GM18861 (cell line): Measurements from ENCODE around the gene NAA11.

Source experiments
- ATAC-seq: cut with Tn5 transposase; IDR thresholded peaks from one replicate; pipeline ENCODE4 v1.9.1; 2021; ENCODE audit not compliant: unreplicated experiment

Gene NAA11

GRCh38 chr4:79325864-79326328, at the start of gene NAA11:
Gene NAA11, minus strand, starts transcription at chr4:79326061. Its CDS starts 184 bp downstream, at chr4:79325877.
- ATAC-seq, result no peak

- ATAC-seq, result no peak
Measured at GRCh38 chr4:79370026-79370425, 44.2 kb upstream of the NAA11 start.

- no peak for ATAC-seq
Measured at GRCh38 chr4:79367096-79367495, 41.2 kb upstream of the NAA11 start.

GRCh38 chr4:79366422-79366821, 40.6 kb upstream of the NAA11 start:
- ATAC-seq, result no peak

DNA sequence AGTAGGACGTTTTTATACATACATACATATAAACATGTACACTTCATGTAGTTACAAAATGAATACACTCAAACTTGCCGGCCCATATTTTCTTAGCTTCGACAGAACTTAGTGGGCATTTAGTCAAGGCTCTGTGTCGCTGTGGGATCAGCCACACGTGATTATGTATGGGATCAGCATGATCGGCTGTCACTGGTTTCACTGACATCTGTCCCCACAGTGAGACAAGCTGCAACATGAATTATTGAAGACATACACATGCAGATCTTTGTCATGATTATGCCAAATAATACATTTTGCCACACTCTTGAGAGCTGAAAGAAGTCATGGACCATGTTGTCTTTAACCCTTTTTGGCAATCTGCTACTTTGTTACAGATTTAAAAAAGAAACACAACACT, 38.2 kb upstream of the NAA11 start:
- no peak for ATAC-seq

DNA sequence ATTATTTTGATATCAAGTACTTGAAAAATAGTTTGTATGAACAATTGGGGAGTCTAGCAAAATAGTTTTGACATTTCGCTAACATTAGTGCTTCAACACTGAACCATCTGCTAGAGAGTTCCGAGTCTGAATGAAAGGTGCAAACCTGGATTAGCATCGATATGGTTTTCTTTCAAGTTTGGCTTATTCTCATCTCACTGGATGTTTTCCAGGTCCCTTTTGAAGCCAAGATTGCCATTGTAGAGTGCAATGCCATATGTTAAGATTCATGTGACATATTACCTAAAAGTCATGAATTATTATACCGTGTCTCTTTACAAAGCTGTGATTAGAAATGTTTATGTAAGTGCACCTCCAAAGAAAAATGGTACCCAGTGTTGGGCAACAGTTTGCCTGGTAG, 36.8 kb upstream of the NAA11 start:
- no peak for ATAC-seq

GRCh38 chr4:79360006-79360405, 34.1 kb upstream of the NAA11 start:
- ATAC-seq, result no peak

DNA sequence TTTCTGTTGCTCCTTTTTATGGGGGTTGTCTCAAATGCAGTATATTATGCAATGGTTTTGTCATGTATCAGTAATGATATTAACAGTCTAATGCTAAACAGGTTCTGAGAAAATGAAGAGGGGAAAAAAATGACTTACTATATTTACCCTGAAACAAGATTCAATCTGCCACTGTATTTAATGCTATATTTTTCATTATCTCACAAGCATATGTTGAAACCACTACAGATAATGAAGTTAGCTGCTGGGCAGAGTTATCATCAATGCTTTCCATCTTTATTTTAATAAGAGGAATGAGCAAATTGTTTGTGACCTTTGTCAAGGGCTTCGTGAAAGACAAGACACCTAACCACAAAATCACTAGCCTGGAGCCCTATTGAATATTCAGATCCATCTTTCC, 32.6 kb upstream of the NAA11 start:
- ATAC-seq, result no peak

DNA sequence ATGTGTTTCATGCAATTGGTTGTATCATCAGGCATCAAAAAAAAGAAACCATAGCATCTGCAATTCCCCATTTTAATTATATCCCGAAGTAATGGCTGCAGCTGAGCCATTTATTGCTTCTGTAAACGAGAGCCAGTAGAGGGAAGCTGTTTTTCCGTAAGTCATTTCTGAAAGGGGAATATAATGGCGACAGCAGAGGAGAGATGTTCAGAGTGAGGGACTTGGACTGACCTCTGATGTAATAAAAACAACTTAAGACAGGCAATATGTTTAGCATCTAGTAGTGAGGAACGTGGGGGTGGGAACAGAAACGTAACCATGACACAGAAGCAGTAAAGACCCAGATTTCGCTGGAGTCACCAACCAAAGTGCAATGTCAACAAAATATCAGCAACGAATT, 31.5 kb upstream of the NAA11 start:
- no peak for ATAC-seq

DNA sequence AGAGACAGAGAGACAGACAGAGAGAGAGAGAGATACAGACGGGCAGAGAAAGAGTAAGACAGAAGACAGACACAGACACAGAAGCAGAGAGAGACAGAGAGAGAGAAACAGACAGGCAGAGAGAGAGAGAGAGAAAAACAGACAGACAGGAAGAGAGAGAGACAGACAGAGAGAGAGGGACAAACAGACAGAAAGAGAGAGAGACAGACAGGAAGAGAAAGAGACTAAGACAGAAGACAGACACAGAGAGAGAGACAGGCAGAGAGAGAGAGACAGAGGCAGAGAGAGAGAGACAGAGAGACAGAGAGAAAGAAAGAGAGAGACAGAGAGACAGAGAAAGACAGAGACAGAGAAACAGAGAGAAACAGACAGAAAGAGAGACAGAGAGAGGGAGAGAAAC, 27.2 kb upstream of the NAA11 start:
- ATAC-seq, result no peak

- ATAC-seq, result no peak
Measured at GRCh38 chr4:79348405-79348804, 22.5 kb upstream of the NAA11 start.

DNA sequence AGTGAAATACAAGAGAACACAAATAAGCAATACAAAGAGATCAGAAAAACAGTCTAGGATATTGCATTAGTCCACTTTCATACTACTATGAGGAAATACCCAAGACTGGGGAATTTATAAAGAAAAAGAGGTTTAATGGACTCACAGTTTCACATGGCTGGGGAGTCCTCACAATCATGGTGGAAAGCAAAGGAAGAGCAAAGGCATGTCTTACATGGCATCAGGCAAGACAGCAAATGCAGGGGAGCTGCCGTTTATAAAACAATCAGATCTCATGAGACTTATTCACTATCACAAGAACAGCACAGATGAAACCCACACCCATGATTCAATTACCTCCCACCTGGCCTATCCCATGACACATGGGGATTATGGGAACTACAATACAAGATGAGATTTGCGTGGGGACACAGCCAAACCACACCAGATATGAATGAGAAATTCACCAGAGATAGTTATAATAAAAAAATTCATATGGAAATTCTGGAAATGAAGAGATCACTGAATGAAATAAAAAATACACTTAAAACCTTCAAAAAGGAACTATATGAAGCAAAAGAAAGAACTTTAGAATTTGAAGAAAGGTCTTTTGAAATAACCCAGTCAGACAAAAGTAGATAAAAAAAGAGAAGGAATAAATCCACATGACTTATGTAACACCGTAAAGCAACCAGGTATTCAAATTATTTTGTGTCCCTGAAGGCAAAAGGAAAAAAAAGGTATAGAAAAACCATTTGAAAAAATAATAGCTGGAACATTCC, 16.2 kb upstream of the NAA11 start:
- no peak for ATAC-seq

- ATAC-seq, result no peak
Measured at GRCh38 chr4:79340568-79340967, 14.7 kb upstream of the NAA11 start.

GRCh38 chr4:79338148-79338547, 12.3 kb upstream of the NAA11 start:
- ATAC-seq, result peak; percentile 91

DNA sequence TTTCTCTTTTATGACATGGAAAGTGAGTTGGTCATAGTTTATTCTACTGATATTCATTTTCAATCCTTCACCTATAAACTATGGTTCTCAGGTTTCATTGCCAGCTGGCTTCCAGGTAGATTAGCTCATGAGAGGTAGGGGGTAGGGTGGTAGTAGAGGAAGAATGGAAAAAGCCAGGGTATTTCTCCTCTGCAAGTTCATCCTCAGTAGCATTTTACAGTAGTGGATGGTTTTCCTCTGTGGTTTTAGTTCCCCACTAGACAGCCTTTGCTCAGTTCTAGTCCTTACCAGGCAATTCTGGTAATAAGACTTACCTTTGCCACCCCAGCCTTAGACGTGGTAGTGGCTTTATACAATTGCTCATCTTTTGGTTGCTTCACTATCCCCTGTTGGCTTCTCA, 8.9 kb upstream of the NAA11 start:
- ATAC-seq, result no peak

DNA sequence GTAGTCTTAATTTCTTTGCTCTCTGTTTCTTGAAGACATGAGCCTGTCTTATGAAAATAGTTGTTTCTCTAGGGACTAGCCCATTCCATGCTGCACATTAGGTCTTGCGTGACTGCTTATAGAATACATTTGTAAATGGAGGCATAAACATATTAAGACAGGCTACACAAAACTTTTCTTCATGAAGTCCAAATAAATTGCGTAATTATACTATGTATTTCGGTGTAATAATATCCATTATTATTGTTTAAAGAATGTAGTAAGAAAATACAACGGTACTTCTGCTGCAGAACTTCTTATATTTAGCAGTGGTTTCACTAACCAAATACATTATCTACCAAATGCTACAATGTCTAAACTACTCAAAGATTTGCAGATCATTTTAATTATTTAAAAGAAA, 8.5 kb upstream of the NAA11 start:
- no peak for ATAC-seq

DNA sequence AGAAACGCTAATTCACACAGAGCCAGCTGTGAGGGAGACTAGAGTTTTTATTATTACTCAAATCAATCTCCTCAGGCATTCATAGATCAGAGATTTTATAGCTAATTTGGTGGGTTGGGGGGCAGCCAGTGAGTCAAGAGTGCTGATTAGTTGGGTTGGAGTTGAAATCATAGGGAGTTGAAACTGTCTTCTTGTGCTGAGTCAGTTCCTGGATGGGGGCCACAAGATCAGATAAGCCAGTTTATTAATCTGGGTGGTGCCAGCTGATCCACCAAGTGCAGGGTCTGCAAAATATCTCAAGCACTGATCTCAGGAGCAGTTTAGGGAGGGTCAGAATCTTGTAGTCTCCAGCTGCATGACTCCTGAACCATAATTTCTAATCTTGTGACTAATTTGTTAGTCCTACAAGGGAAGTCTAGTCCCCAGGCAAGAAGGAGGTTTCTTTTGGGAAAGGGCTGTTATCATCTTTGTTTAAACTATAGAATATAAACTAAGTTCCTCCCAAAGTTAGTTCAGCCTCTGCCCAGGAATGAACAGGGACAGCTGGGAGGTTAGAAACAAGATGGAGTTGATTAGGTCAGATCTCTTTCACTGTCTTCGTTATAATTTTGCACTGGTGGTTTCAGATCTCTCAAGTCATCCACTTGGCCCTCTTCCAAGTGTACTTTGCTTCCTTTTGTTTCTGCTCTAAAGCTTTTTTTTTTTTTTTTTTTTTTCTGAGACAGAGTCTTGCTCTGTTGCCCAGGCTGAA, 5.4 kb upstream of the NAA11 start:
- no peak for ATAC-seq

DNA sequence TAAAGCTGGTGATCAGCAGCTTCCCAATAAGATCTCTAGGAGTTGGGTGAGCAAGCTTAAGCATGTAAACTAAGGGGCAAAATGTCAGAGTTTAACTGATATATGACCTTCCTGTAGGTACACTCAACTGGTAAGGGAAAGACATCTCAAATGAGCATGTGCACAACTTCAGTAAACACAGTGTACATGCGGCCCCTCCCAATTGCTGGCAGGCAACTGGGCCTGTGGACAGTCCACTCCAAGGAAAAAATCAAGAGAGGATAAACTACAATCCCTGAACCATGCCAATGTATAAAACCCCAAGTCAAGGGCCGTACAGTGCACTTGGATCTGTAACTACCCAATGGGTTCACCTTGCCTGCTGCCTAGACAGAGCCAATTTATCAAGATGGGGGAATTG, 4.9 kb upstream of the NAA11 start:
- ATAC-seq, result no peak

GRCh38 chr4:79325436-79325835, 425 bp downstream of the NAA11 start:
- ATAC-seq, result no peak

DNA sequence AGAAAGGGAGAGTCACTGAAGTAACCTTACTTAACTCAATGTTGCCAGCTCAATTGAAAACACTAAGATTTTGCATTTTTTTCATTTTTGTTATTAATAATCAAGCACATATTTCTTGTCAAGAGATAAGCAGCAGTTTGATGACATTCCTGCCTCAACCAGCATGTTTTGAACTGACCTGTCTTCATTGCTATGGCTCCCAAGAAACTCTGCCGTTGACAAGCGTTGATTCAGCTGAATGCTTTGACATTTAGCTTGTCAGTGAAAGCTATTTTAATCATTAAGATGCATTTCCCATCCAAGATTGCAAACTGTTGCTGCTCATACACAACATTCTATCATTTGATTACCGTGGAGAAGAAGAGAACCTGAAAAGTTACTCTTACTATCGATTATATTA, 5.9 kb downstream of the NAA11 start:
- ATAC-seq, result no peak

GRCh38 chr4:79317711-79318110, 8.2 kb downstream of the NAA11 start:
- ATAC-seq, result no peak

- no peak for ATAC-seq
Measured at GRCh38 chr4:79315891-79316290, 10.0 kb downstream of the NAA11 start.
